CD14-positive monocyte (primary cell): ENCODE results near the gene EXD3. TPM values are rescaled to one million over a fixed set of nuclear protein-coding genes. Genes with fewer than 3 reads are reported as not detected.
A peak's percentile ranks its signal among the peaks of the same experiment; 100 is the strongest.

Experiments used
- DNase-seq, 3 donors: peaks; one replicate each; pipeline ENCODE4 v3.0.0-alpha.2; 2011 to 2022
- H2AFZ ChIP-seq: 2 replicates; pipeline ENCODE4 v1.6.0; 2012; ENCODE audit warnings: mild to moderate bottlenecking, low read depth, low read length, inconsistent platforms; ENCODE audit not compliant: insufficient read depth, poor library complexity, severe bottlenecking
- H3K27ac ChIP-seq, 2 donors: 1 replicate in 1 of 2; 2 replicates in 1 of 2; pipeline ENCODE4 v1.5.1; 2012 to 2013; ENCODE audit warnings: low read length in 2 of 2, control low read depth in 1 of 2, inconsistent platforms in 1 of 2, low read depth in 1 of 2, mild to moderate bottlenecking in 1 of 2
- H3K27me3 ChIP-seq, 2 donors: one replicate each; pipeline versions ENCODE4 v1.6.0 to v1.6.1; 2011 to 2013; ENCODE audit warnings: low read length in 2 of 2; ENCODE audit not compliant: control insufficient read depth in 2 of 2, insufficient read depth in 2 of 2
- H3K36me3 ChIP-seq, 2 donors: replicated peaks in 1 of 2; 1 replicate in 1 of 2; 2 replicates in 1 of 2; pipeline versions ENCODE4 v1.5.1 to v1.6.1; 2012 to 2013; ENCODE audit warnings: low read length in 2 of 2, control low read depth in 1 of 2, inconsistent platforms in 1 of 2, mild to moderate bottlenecking in 1 of 2; ENCODE audit not compliant: insufficient read depth in 2 of 2, control insufficient read depth in 1 of 2
- H3K4me1 ChIP-seq, 2 donors: 1 replicate in 1 of 2; 2 replicates in 1 of 2; pipeline versions ENCODE4 v1.5.1 to v1.6.1; 2012 to 2013; ENCODE audit warnings: low read length in 2 of 2, control low read depth in 1 of 2, inconsistent platforms in 1 of 2, mild to moderate bottlenecking in 1 of 2, moderate library complexity in 1 of 2; ENCODE audit not compliant: insufficient read depth in 2 of 2, control insufficient read depth in 1 of 2
- H3K4me2 ChIP-seq: replicated peaks from 2 replicates; pipeline ENCODE3; 2012; ENCODE audit warnings: low read length, moderate library complexity, mild to moderate bottlenecking; ENCODE audit not compliant: poor library complexity, severe bottlenecking; ENCODE audit errors: extremely low read depth
- H3K4me3 ChIP-seq, 3 experiments: fragments of 200-600 bp in 1 of 3; sonication (generic) in 1 of 3; replicated peaks in 1 of 3; 1 replicate in 2 of 3; 2 replicates in 1 of 3; pipeline ENCODE4 v1.5.1; 2011 to 2013; ENCODE audit warnings: low read length in 3 of 3, mild to moderate bottlenecking in 3 of 3, control low read depth in 2 of 3, low read depth in 2 of 3, inconsistent platforms in 1 of 3, moderate library complexity in 1 of 3
- H3K79me2 ChIP-seq: 2 replicates; pipeline ENCODE4 v1.6.0; 2012; ENCODE audit warnings: mild to moderate bottlenecking, control low read depth, inconsistent platforms, low read length, moderate library complexity; ENCODE audit not compliant: insufficient read depth
- H3K9ac ChIP-seq: 2 replicates; pipeline ENCODE4 v1.6.0; 2017; ENCODE audit warnings: low read length, mild to moderate bottlenecking; ENCODE audit not compliant: insufficient read depth, poor library complexity, severe bottlenecking
- H3K9me3 ChIP-seq, 2 donors: replicated peaks in 1 of 2; 1 replicate in 1 of 2; 2 replicates in 1 of 2; pipeline versions ENCODE4 v1.5.1 to v1.6.1; 2012 to 2013; ENCODE audit warnings: low read length in 2 of 2, control low read depth in 1 of 2; ENCODE audit not compliant: control insufficient read depth in 1 of 2, insufficient read depth in 1 of 2
- H4K20me1 ChIP-seq: 2 replicates; pipeline ENCODE4 v1.6.0; 2012; ENCODE audit warnings: mild to moderate bottlenecking, low read length, control low read depth, moderate library complexity; ENCODE audit not compliant: insufficient read depth
- H3K27ac Mint-ChIP-seq, 7 donors: one replicate each; pipeline ENCODE4 v1.8.0; 2020; ENCODE audit warnings: mild to moderate bottlenecking in 7 of 7, mixed read lengths in 7 of 7, moderate library complexity in 6 of 7, inconsistent platforms in 2 of 7
- H3K27me3 Mint-ChIP-seq, 3 donors: one replicate each; pipeline ENCODE4 v1.8.0; 2021 to 2022; ENCODE audit warnings: low read depth in 3 of 3, mild to moderate bottlenecking in 3 of 3, mixed read lengths in 3 of 3, moderate library complexity in 3 of 3, inconsistent platforms in 1 of 3
- H3K36me3 Mint-ChIP-seq, 2 donors: one replicate each; pipeline ENCODE4 v1.8.0; 2020; ENCODE audit warnings: mixed read lengths in 2 of 2, inconsistent platforms in 1 of 2, mild to moderate bottlenecking in 1 of 2
- H3K4me1 Mint-ChIP-seq: one replicate; pipeline ENCODE4 v1.8.0; 2020; ENCODE audit warnings: mild to moderate bottlenecking, mixed read lengths
- H3K4me3 Mint-ChIP-seq, 2 donors: one replicate each; pipeline ENCODE4 v1.8.0; 2020; ENCODE audit warnings: mild to moderate bottlenecking in 2 of 2, mixed read lengths in 2 of 2, moderate library complexity in 1 of 2
- H3K9me3 Mint-ChIP-seq, 7 donors: one replicate each; pipeline ENCODE4 v1.8.0; 2020 to 2022; ENCODE audit warnings: mixed read lengths in 7 of 7, mild to moderate bottlenecking in 6 of 7, moderate library complexity in 6 of 7, inconsistent platforms in 2 of 7
- WGBS: methylation state at CpG from one replicate; pipeline ENCODE4 v1.1.5; 2013; ENCODE audit warnings: missing lambda C conversion rate; ENCODE audit not compliant: insufficient coverage; 5-methylcytosine and 5-hydroxymethylcytosine counted together
- intact Hi-C, 2 donors: fragments of 100-400 bp; cut with micrococcal nuclease; formaldehyde crosslinking; loops; one replicate each; pipeline versions ENCODE4 v1.15.0 to v1.15.1; 2023
- polyA plus RNA-seq, 3 donors: library from polyadenylated mRNA; depleted of rRNA in 1 of 3; unstranded in 2 of 3; stranded (reverse) in 1 of 3; fragments of 300-500 nt in 2 of 3; fragments of >200 nt in 1 of 3; fragmentation: Illumina TruSeq in 2 of 3; gene quantifications; 1 replicate in 2 of 3; 2 replicates in 1 of 3; pipeline ENCODE4 v1.2.3, GENCODE V29; 2012 to 2021
- TF ChIP-seq, protein P1 (sequence below): fragments of 200-600 bp; IDR thresholded peaks from one replicate; pipeline ENCODE4 v1.8.0; 2022; ENCODE audit warnings: antibody characterized with exemption, mild to moderate bottlenecking

EXD3 gene
- polyA plus RNA-seq, 3 donors = 2.0 to 10.8 (median 3.0) TPM

- Histone ChIP-seq H3K9me3 (peaks cover 0 to 3% of the 10 kb centered on the region in 2 donors), H3K27ac (no peak overlapping the region), H4K20me1 (no peaks in the 10 kb centered on the region), H3K79me2 (no peaks in the 10 kb centered on the region), H3K36me3 (no peaks in the 10 kb centered on the region), H3K4me3 (no peak overlapping the region), H2AFZ (no peak overlapping the region), H3K9ac (no peak overlapping the region), H3K4me2 (no peak overlapping the region), H3K27me3 (peaks cover 10 to 36% of the 10 kb centered on the region in 2 donors), H3K4me1 (peaks cover 24 to 26% of the 10 kb centered on the region in 2 donors)
- peaks cover 33 to 45% (median 39%) of the 10 kb centered on the region in 3 donors for H3K27me3 Mint-ChIP-seq
- DNase-seq = no peak
- intact Hi-C loops = loop anchor here in 1 of 2 donors (5.0 kb wide), 1 partner anchor 98 kb away; no protein-coding TSS in a partner anchor
- peaks cover 13% of the 10 kb centered on the region for H3K4me1 Mint-ChIP-seq
- peaks cover 0 to 5% (median 1%) of the 10 kb centered on the region in 7 donors for H3K9me3 Mint-ChIP-seq
- 90% methylated on average over 14 of the region's 15 CpGs for WGBS
- H3K4me3 Mint-ChIP-seq = no peak overlapping the region
- TF ChIP-seq, protein P1, sequence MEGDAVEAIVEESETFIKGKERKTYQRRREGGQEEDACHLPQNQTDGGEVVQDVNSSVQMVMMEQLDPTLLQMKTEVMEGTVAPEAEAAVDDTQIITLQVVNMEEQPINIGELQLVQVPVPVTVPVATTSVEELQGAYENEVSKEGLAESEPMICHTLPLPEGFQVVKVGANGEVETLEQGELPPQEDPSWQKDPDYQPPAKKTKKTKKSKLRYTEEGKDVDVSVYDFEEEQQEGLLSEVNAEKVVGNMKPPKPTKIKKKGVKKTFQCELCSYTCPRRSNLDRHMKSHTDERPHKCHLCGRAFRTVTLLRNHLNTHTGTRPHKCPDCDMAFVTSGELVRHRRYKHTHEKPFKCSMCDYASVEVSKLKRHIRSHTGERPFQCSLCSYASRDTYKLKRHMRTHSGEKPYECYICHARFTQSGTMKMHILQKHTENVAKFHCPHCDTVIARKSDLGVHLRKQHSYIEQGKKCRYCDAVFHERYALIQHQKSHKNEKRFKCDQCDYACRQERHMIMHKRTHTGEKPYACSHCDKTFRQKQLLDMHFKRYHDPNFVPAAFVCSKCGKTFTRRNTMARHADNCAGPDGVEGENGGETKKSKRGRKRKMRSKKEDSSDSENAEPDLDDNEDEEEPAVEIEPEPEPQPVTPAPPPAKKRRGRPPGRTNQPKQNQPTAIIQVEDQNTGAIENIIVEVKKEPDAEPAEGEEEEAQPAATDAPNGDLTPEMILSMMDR = no peak
- H3K27ac Mint-ChIP-seq = peak overlapping the region in 1 of 7 donors; percentile 11
- no peaks in the 10 kb centered on the region for H3K36me3 Mint-ChIP-seq
Measured at GRCh38 chr9:137309368-137310188, 113.4 kb downstream of the EXD3 start.

GRCh38 chr9:137308057-137308619 lies 114.8 kb downstream of the EXD3 start:
- no peak for DNase-seq
- peaks cover 0 to 5% (median 2%) of the 10 kb centered on the region in 7 donors for H3K9me3 Mint-ChIP-seq
- 76% methylated on average over 17 of the region's 20 CpGs for WGBS

More at GRCh38 chr9:137308057-137308619, 114.8 kb downstream of the EXD3 start:
- intact Hi-C loops = loop anchor here in 1 of 2 donors (5.0 kb wide), 1 partner anchor 99 kb away; no protein-coding TSS in a partner anchor
- H3K4me2 ChIP-seq = no peak overlapping the region
- Mint-ChIP-seq H3K27ac (no peak overlapping the region), H3K4me1 (peaks cover 13% of the 10 kb centered on the region), H3K4me3 (peak overlapping the region in 1 of 2 donors; percentile 57), H3K36me3 (no peaks in the 10 kb centered on the region), H3K27me3 (peaks cover 42 to 60% (median 48%) of the 10 kb centered on the region in 3 donors)
- no peaks in the 10 kb centered on the region for H4K20me1 ChIP-seq
- peaks cover 0 to 3% of the 10 kb centered on the region in 2 donors for H3K9me3 ChIP-seq
- no peak overlapping the region for H3K4me3 ChIP-seq
- peaks cover 24 to 27% of the 10 kb centered on the region in 2 donors for H3K4me1 ChIP-seq
- TF ChIP-seq, protein P1 = no peak
- H3K27me3 ChIP-seq = peaks cover 14 to 48% of the 10 kb centered on the region in 2 donors
- no peak overlapping the region for H2AFZ ChIP-seq
- no peak overlapping the region for H3K9ac ChIP-seq
- no peaks in the 10 kb centered on the region for H3K36me3 ChIP-seq
- H3K27ac ChIP-seq = no peak overlapping the region
- H3K79me2 ChIP-seq = no peaks in the 10 kb centered on the region
